ENCODE results near the gene CR1. TPM values are rescaled to one million over a fixed set of nuclear protein-coding genes. Genes with fewer than 3 reads are reported as not detected.

The CR1 gene
- total and polyA plus RNA-seq, 9 of the 15 experiments (the other 6 are each of a cell fraction or from before 2014, with no cell fraction given): 0.07 to 0.47 (median 0.18) TPM

GRCh38 chr1:207619871-207620542 lies 124.0 kb downstream of the CR1 start (continued):
- TF ChIP-seq, protein P1, sequence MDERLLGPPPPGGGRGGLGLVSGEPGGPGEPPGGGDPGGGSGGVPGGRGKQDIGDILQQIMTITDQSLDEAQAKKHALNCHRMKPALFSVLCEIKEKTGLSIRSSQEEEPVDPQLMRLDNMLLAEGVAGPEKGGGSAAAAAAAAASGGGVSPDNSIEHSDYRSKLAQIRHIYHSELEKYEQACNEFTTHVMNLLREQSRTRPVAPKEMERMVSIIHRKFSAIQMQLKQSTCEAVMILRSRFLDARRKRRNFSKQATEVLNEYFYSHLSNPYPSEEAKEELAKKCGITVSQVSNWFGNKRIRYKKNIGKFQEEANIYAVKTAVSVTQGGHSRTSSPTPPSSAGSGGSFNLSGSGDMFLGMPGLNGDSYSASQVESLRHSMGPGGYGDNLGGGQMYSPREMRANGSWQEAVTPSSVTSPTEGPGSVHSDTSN (CRISPR knock-in tag; IDR thresholded peaks at IDR 0.05; ENCODE audit: low read depth): no peak
- TF ChIP-seq, protein P1 (tag; conservative IDR thresholded peaks at IDR 0.05; ENCODE audit: low read depth): no peak; the same call in 1 of the 2 replicates
- no peak for TF ChIP-seq MAFF (IDR thresholded peaks at IDR 0.05; ENCODE audit: low read length)
- peak; percentile 59 for TF ChIP-seq CBFA2T3 (IDR thresholded peaks at IDR 0.05)
- TF ChIP-seq MEF2A (IDR thresholded peaks at IDR 0.05; ENCODE audit: control insufficient read depth, low read depth, low read length): peak; percentile 92
- TF ChIP-seq, protein P2, sequence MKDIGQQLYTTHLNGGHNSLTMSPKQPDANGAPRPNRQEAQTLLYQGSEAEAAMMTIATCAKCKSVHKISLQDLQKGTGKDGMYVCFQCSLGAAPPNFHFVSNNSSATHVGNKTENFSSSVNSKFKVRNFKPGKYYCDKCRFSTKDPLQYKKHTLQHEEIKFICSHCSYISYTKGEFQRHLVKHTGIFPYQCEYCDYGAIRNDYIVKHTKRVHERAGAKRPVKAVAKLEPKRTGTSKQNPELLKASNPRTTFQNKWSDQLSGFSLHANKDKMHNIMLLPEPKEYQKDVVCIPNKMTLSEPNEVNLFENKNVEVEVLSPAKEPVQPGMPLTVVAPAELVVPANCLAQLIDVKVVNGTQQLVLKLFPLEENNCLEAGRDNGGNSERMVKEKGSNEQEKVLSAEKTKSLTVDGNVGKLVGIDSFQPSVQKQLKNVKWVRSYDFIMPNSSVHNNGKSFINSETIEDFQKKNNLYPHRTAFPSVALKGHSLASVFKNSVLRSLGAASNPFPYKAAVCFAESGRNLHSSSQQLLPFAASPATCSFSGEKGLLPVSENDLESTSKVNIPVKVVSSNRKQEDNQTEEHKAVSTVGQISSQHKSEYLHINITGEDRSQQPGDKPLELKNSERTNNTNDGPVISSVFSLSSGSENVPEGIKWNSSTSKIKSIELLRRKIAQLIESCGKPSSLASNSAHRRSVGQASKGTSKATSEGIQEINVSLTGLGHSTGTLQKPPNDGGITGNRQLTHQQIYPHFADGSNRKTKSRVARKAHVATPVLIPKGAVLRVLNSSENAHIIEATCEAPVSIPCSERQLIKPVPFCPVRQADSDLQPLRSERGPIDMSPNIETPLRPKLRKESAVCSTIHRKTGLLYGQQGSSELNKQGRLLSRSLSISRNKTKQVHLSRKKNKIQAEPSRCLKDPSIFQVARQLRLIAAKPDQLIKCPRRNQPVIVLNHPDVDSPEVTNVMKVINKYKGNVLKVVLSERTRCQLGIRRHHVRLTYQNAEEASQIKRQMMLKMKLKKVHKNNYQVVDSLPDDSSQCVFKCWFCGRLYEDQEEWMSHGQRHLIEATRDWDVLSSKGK (CRISPR knock-in tag; IDR thresholded peaks at IDR 0.05): no peak
- TF ChIP-seq HMBOX1 (IDR thresholded peaks at IDR 0.05): peak; percentile 34; the same call in 1 of the 2 replicates
- no peak for TF ChIP-seq MCM3 (IDR thresholded peaks at IDR 0.05)
- peak; percentile 67 for TF ChIP-seq REST (IDR thresholded peaks at IDR 0.05; ENCODE audit: borderline replicate concordance)
- TF ChIP-seq REST (CRISPR knock-in tag; IDR thresholded peaks at IDR 0.05; ENCODE audit: low read depth): no peak
- TF ChIP-seq MAFK (IDR thresholded peaks at IDR 0.05; ENCODE audit: low read length): no peak
- TF ChIP-seq FOS (IDR thresholded peaks at IDR 0.05; ENCODE audit: extremely low read depth, insufficient read length): no peak
- no peak for TF ChIP-seq ZNF764 (CRISPR knock-in tag; IDR thresholded peaks at IDR 0.05; ENCODE audit: low read depth)
